Urothelium cell line (cell line): Measurements from ENCODE around the gene SEPTIN5.
A peak's percentile ranks its signal among the peaks of the same experiment; 100 is the strongest.

Experiments
- DNase-seq: peaks from one replicate; pipeline ENCODE4 v3.0.0; 2011; ENCODE audit warnings: low spot score, mixed read lengths
- FAIRE-seq: peaks from 2 replicates; lab custom pipeline; 2011; peaks lifted over from hg19 to GRCh38; lab: Jason Lieb, UNC

SEPTIN5 gene

DNA sequence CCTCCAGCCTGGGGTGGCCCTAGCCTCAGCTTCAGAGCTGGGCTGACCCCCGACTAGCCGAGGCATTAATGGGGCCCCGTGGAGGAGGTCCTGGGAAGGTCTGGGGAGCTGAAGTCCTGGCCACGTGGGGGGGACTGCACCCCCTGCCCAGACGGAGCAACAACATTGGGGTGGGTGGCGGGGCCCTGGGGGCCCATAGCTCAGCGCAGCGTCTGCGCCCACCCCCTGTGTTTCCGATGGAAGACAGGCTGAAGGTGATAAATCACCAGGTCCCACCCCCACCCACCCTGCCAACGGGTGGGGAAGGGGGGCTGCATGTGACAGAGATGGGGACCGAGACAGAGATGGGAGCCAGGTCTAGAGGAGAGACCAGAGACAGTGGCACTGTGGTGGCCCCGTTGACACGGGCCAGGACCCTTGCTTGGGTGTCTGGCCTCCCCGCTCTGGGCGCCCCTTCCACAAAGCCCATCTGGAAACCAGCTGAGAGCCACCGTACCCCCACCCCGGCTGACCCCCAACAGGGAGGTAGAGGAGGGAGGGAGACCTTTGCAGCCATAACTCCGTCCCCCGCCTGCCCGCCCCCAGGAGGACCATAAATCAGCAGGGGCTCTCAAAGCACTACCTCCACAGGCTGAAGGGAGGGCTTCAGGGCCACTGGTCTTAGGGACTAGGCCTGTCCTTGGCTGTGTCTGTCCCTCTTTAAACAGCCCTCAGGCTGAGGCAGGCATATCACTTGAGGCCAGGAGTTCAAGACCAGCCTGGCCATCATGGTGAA lies 17.2 kb downstream of the SEPTIN5 start:
- FAIRE-seq (no peak), DNase-seq (no peak)

GRCh38 chr22:19732403-19733113 lies 18.3 kb downstream of the SEPTIN5 start:
- FAIRE-seq (no peak), DNase-seq (no peak)

DNA sequence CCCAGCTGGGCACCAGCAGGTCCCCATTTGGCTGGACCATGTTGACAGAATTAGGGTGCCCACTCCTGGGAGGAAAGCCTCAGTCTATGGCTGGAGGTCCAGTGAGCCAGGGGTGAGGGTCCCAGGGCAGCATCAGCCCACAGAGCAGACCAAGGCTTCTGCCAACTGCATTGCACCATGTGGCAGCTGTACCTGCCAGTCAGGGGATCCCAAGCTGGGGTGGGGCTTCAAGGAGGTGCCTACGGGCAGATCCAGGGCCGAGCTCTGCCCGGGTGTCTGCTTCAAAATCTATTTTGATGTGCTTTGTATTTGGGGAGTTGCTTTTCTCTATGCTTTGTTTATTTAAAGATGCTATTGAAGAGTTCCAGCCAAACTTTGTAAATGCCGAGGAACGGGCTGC lies 19.5 kb downstream of the SEPTIN5 start:
- no peak for FAIRE-seq

DNA sequence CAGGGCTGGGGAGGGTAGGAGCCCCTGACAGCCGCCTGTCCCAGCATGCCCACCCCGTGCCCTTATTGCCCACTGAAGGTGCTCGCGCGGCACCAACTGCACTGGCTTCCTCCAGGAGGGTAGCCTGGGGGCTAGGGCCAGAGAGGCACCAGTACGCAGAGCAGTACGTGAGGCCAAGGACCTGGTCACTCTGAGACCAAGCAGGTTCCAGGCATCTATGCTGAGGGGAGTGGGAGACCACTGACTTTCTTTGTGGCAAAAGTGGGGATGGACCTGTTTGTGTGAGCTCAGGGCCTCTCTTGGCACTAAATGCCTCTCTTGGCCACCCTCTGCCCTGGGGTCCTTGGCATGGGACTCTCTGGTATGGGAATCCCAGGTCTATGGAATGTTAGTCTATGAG lies 19.9 kb downstream of the SEPTIN5 start:
- no peak for DNase-seq
- no peak for FAIRE-seq

More for the DNA sequence above, 19.5 kb downstream of the SEPTIN5 start:
- DNase-seq = no peak

DNA sequence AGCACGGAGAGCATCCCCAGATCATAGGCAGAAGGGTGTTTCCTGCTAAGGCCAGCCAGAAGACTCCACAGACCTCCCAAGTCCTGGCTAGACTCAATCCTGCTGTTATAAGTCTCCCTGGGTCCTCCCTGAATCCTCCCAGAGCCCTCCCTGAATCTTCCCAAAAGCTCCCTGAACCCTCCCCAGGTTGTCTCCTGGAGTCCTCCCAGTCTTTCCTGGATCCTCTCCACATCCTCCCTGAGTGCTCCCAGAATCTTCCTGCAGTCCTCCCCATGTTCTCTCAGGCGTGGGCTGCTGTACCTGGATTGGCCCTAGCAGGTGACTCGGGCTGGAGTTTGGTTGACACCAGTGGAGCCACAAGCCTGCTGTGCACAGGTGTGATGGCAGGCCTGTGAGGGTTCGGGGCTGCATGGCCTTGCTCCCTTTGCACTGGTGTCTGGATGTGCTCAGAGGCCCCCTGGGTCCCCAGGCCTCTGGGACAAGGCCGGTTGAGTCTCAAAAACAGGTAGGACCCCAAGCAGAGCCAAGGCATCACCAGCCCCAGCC lies 20.6 kb downstream of the SEPTIN5 start:
- FAIRE-seq = peak; percentile 72

GRCh38 chr22:19735665-19736510 lies 21.6 kb downstream of the SEPTIN5 start:
- DNase-seq (no peak), FAIRE-seq (peak; percentile 77)

More for the DNA sequence above, 20.6 kb downstream of the SEPTIN5 start:
- no peak for DNase-seq

DNA sequence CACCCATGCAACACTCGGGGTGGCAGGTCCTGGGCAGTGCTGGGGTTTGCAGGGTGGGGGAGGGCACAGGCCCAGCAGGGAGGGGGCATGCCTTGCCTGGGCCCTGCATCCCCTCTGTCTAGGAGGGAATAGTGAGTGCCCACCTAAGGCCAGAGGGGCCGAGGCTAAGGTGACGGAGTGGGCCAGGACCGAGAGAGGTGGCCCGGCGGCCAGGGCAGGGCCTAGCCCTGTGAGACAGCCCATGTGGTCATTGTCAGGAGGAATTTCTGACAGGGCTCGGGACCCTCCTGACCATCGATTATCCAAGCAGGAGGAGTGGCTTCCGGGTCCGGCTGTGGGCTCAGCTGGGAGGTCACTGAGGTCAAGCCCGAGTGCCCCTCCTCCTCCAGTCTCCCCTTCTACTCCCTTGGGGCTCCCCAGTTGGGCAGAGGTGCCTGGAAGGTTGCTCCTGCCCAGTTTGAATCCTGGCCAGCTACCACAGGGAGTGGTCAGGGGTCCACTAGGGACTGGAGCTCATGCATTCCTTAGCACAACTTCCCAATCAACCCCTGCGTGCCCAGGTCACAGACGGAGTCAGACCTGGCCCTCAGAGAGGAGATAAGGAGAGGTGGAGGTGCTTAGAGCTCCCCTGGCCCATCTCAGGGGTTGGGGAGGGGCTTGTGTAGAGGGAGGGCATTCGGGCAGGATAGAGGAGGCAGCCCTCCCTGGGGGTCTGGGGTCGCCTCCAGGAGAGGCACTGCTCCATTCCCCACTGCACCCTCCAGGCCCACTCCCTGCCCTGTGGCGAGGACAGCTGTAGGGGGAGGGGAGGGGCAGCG lies 23.8 kb downstream of the SEPTIN5 start:
- peak; percentile 37 for FAIRE-seq
- DNase-seq = no peak

- peak; percentile 20 for FAIRE-seq
- DNase-seq = no peak
These were observed 24.6 kb downstream of the SEPTIN5 start for GRCh38 chr22:19738664-19739447.

GRCh38 chr22:19739448-19739895 lies 25.2 kb downstream of the SEPTIN5 start:
- FAIRE-seq = peak; percentile 79
- DNase-seq = no peak

DNA sequence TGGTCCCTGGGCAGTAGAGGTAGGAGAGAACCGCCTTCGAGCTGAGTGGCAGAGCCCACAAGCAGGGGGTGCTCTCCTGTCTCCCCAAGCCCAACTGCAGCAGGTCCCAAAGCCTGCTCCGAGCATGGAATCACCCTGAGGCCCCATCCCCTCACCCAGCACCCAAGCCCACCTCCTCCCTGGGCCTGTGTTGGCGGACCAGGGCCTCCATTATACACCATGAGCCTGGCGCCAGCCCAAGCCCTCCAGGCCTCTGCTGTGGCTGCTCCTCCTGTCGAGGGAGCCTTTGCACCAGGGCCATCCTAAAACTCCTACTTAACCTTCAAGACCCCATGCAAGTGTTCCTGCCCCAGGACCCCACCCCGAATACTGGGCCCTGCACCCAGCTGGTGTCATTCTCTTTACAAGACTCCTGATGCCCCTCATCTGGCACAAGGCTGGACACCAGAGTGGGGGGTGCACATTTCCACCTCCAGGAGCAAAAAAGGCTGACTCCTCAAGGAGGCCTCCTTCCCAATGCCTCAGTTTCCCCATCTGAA lies 25.7 kb downstream of the SEPTIN5 start:
- FAIRE-seq (no peak), DNase-seq (no peak)

DNA sequence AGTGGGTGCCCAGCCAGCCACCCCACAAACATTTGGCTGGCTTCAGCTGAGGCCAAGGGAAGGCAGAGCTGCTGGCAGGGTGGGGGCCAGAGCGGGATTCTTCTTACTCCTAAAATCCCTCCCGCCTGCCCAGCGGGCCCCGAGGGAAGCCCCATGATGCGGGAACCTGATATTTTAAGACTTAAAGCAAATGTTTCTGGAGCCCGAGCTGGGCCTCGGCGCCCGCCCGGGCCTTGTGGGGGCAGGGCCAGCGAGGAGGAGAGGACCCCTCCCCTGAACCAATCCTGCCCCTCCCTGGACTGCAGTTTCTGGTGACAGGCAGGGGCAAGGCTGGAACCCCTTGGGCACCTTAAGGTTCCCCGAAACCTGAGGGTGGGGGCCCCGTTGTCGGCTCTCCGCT lies 26.3 kb downstream of the SEPTIN5 start:
- DNase-seq (no peak), FAIRE-seq (no peak)

GRCh38 chr22:19741053-19741452 lies 26.8 kb downstream of the SEPTIN5 start:
- FAIRE-seq (no peak), DNase-seq (no peak)

DNA sequence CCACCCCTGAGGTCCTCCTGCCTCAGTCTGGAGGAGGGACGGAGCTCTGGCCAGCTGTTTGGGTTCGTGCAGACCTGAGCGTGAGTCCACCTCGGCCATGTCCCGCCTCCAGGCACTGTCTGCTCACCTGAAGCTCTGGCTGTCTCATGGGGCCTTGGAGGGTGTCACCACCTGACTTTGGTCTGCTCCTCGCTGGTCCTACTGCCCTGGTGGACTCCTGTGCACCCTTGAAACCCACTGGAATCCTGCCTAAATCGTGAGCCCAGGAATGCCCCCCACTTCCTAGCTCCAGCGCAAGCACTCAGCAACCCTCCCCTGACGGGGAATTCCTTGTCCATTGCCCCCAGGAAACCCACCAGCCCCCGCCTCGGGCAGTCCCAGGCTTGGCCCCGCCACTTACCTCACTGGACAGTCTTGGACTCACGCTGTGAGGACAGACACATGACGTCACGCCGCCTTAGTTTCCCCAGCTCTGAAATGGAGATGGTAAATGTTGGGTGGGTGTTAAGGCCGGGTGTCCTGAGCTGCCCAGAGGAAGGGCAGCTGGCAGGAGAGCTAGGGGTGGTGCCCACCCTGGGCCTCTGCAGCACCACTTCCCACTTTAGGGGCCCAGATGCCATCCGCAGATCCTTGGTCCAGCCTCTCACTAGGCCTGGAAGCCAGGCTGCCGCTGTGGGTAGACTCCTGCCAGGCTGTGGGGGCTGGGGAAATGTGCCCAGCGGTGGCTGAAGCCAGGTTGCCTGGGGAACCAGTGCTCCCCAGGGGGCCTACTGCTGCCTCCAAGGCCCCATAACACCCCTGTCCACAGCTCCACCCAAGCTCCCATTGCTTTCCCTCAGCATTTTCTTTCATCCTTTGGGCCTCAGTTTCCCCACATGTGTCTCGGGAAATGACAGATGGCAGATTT lies 28.1 kb downstream of the SEPTIN5 start:
- no peak for FAIRE-seq

DNA sequence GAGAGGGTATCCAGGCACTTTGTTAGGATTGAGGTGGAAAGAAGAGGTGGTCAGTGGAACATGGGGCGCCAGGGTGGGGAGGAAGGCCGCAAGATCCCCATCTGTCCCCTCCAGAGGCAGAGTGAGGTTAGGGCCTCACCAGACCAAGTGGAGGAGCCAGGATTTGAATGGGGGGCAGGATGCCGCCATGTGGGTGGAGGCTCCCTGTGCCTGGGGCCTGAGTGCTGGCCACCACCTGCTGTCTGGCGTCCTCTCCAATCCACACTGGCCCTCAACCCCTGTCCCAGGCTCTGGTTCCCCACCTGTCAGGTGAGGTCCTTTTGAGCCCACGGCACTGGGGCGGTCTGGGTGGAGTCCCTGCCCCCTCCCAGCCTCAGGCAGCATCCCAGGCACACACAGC lies 28.8 kb downstream of the SEPTIN5 start:
- DNase-seq (no peak), FAIRE-seq (no peak)

More for the DNA sequence above, 28.1 kb downstream of the SEPTIN5 start:
- DNase-seq = no peak

- FAIRE-seq (no peak), DNase-seq (no peak)
These were observed 29.3 kb downstream of the SEPTIN5 start for GRCh38 chr22:19743651-19744050.

DNA sequence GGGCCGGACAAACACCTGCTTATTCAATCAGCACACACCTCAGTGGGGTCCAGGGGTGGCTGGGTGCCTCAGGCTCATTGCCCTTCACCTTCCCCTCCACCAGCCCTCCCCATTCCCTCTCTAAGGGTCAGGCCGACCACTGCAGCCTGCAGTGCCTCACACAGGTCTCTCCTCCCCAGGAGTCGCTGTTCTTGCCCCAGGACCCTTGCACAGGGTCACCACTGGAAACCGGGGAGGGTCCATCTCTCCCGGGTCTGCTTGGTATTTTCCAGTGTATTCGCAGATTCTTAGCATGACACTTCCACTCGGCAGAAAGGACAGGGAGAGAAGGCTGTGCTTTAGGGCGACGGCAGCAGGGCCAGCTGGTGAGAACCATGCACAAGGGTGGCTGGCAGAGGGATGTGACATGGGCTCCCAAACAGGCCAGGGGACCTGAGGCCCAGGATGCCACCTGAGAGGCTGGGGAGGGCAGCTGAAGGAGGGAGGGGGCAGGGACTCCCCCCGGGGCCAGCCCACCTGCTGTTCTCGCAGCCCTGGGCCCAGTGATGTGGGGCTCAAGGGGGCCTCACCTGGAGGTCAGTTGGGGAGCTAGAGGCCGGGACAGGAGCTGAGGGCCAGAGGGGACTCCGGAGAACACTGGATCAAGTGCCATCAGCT lies 30.2 kb downstream of the SEPTIN5 start:
- DNase-seq (no peak), FAIRE-seq (no peak)
